Cardiac muscle cell (in vitro differentiated cells and primary cell): ENCODE measurements around the gene UCK2. TPM values are rescaled to one million over a fixed set of nuclear protein-coding genes. Genes with fewer than 3 reads are reported as not detected.
A peak's percentile ranks its signal among the peaks of the same experiment; 100 is the strongest.

Source experiments
- DNase-seq, 2 donors: peaks; one replicate each; pipeline versions ENCODE4 v3.0.0 to v3.0.0-alpha.2; 2010 to 2017; ENCODE audit warnings: low read depth in 1 of 2, low spot score in 1 of 2
- H3K27ac ChIP-seq: fragments of 200-600 bp; sonication (generic); 2 replicates; pipeline ENCODE4 v1.5.1; 2016
- H3K27me3 ChIP-seq: fragments of 200-600 bp; sonication (generic); 2 replicates; pipeline ENCODE4 v1.6.0; 2016; ENCODE audit warnings: control low read depth
- H3K36me3 ChIP-seq: fragments of 200-600 bp; sonication (generic); 2 replicates; pipeline ENCODE4 v1.5.1; 2016; ENCODE audit warnings: control low read depth
- H3K4me1 ChIP-seq: fragments of 200-600 bp; sonication (generic); 2 replicates; pipeline ENCODE4 v1.8.1; 2017; ENCODE audit warnings: low read depth, mild to moderate bottlenecking, mixed run types
- H3K4me3 ChIP-seq: fragments of 200-600 bp; sonication (generic); 2 replicates; pipeline ENCODE4 v1.5.1; 2016; ENCODE audit warnings: mild to moderate bottlenecking
- H3K9me3 ChIP-seq: fragments of 200-600 bp; sonication (generic); 2 replicates; pipeline ENCODE4 v1.5.1; 2017; ENCODE audit warnings: low read depth, mild to moderate bottlenecking, control low read depth
- polyA plus RNA-seq: library from polyadenylated mRNA; unstranded; fragments of >200 nt; fragmentation: Nextera tagmentation; extraction: Ambion mirVana; gene quantifications from 2 replicates; pipeline ENCODE4 v1.2.1, GENCODE V29; 2016
- total RNA-seq: library from RNA; depleted of rRNA; stranded (reverse); fragments of >200 nt; gene quantifications from 2 replicates; pipeline ENCODE4 v1.2.3, GENCODE V29; 2016
- TF ChIP-seq, protein P1 (sequence below): IDR thresholded peaks from 2 replicates; pipeline ENCODE4 v1.5.1; 2012; ENCODE audit warnings: low read depth, mild to moderate bottlenecking, low read length

UCK2 gene
- total and polyA plus RNA-seq, 2 experiments from 2014 or later = 19.0 to 29.6 TPM

DNA sequence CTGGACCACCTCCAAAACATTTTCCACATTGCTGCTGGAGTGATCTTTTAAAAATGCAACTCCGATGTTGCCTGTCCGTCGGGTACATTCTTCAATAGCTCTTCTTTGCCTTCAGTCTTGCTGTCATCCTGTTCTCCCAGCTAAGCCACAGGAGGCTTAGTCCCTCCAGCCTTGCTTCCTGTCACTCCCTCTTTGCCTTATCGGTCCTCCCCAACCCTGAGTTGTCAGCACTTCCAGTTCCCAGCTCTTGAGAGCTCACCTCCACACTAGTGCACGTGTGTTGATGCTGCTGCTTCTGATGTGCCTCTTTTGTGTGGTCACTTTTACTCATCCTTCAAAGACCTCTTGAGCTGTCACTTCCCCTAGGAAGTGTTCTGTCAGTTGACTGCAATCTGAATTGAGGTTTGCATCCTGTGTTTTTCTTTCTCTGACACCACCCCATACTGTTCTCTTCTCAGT, 15.3 kb downstream of the UCK2 start:
- no peak overlapping the region for H3K4me3 ChIP-seq
- no peaks in the 10 kb centered on the region for H3K4me1 ChIP-seq
- DNase-seq = peak; percentile 42 to 46
- H3K36me3 ChIP-seq = no peaks in the 10 kb centered on the region
- TF ChIP-seq, protein P1, sequence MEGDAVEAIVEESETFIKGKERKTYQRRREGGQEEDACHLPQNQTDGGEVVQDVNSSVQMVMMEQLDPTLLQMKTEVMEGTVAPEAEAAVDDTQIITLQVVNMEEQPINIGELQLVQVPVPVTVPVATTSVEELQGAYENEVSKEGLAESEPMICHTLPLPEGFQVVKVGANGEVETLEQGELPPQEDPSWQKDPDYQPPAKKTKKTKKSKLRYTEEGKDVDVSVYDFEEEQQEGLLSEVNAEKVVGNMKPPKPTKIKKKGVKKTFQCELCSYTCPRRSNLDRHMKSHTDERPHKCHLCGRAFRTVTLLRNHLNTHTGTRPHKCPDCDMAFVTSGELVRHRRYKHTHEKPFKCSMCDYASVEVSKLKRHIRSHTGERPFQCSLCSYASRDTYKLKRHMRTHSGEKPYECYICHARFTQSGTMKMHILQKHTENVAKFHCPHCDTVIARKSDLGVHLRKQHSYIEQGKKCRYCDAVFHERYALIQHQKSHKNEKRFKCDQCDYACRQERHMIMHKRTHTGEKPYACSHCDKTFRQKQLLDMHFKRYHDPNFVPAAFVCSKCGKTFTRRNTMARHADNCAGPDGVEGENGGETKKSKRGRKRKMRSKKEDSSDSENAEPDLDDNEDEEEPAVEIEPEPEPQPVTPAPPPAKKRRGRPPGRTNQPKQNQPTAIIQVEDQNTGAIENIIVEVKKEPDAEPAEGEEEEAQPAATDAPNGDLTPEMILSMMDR = no peak
- peaks cover 41% of the 10 kb centered on the region for H3K27me3 ChIP-seq
- H3K9me3 ChIP-seq = no peaks in the 10 kb centered on the region
- H3K27ac ChIP-seq = no peak overlapping the region

GRCh38 chr1:165843304-165843703, 15.9 kb downstream of the UCK2 start:
- H3K27ac ChIP-seq = no peak overlapping the region
- TF ChIP-seq, protein P1 = no peak
- H3K9me3 ChIP-seq = no peaks in the 10 kb centered on the region
- no peak overlapping the region for H3K4me3 ChIP-seq
- H3K27me3 ChIP-seq = peaks cover 38% of the 10 kb centered on the region
- no peaks in the 10 kb centered on the region for H3K4me1 ChIP-seq
- no peaks in the 10 kb centered on the region for H3K36me3 ChIP-seq
- DNase-seq = no peak

GRCh38 chr1:165844114-165844798, 16.8 kb downstream of the UCK2 start:
- TF ChIP-seq, protein P1 = no peak
- DNase-seq = no peak
- Histone ChIP-seq H3K27me3 (peaks cover 34% of the 10 kb centered on the region), H3K9me3 (no peaks in the 10 kb centered on the region), H3K4me3 (no peak overlapping the region), H3K36me3 (no peaks in the 10 kb centered on the region), H3K4me1 (no peaks in the 10 kb centered on the region), H3K27ac (no peak overlapping the region)

GRCh38 chr1:165844933-165845332, 17.5 kb downstream of the UCK2 start:
- peaks cover 32% of the 10 kb centered on the region for H3K27me3 ChIP-seq
- no peak overlapping the region for H3K27ac ChIP-seq
- H3K9me3 ChIP-seq = no peaks in the 10 kb centered on the region
- no peak for DNase-seq
- H3K4me3 ChIP-seq = no peak overlapping the region
- H3K4me1 ChIP-seq = no peaks in the 10 kb centered on the region
- TF ChIP-seq, protein P1 = no peak
- H3K36me3 ChIP-seq = no peaks in the 10 kb centered on the region

DNA sequence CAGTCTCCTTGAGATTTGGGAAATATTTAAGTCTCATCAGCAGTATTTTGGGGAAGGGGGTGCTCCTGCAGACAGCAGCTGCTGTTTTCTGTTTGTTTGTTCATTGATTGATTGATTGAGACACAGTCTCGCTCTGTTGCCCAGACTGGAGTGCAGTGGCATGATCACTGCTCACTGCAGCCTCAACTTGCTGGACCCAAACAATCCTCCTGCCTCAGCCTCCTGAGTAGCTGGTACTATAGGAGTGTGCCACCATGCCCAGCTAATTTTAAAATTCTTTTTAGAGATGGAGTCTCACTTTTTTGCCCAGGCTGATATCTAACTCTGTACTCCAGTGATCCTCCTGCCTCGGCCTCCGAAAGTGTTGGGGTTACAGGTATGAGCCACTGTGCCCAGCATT, 18.2 kb downstream of the UCK2 start:
- Histone ChIP-seq H3K36me3 (no peaks in the 10 kb centered on the region), H3K27ac (no peak overlapping the region), H3K27me3 (peaks cover 32% of the 10 kb centered on the region), H3K4me3 (no peak overlapping the region), H3K4me1 (no peaks in the 10 kb centered on the region), H3K9me3 (no peaks in the 10 kb centered on the region)
- TF ChIP-seq, protein P1 = no peak
- no peak for DNase-seq
